ENCODE data around the gene ASF1B. TPM values are rescaled to one million over a fixed set of nuclear protein-coding genes. Genes with fewer than 3 reads are reported as not detected.

ASF1B gene
- total and polyA plus RNA-seq, 2 donors (not counting 1 experiment from before 2014, with no cell fraction given) = 1.9 to 2.5 TPM

- H3K36me3 ChIP-seq (replicated peaks in 1 of 2; ENCODE audit: control extremely low read depth in 1 of 2, control insufficient read depth in 1 of 2, extremely low read depth in 1 of 2, insufficient read depth in 2 of 2, low read length in 1 of 2) = no peaks in the 10 kb centered on the region
- Mint-ChIP-seq H3K4me3 (no peak overlapping the region), H3K27me3 (no peaks in the 10 kb centered on the region), H3K27ac (no peak overlapping the region), H3K9me3 (ENCODE audit: insufficient read depth) (no peaks in the 10 kb centered on the region), H3K4me1 (peaks cover 17% of the 10 kb centered on the region)
- no peak for ATAC-seq (ENCODE audit: low read depth)
- DNase-seq = no peak
- H3K27ac ChIP-seq (ENCODE audit: low read length in 2 of 2) = no peak overlapping the region
- POLR2A ChIA-PET = no interaction called here
- H3K27me3 ChIP-seq (replicated peaks in 1 of 4; ENCODE audit: control extremely low read depth in 1 of 4, control insufficient read depth in 3 of 4, insufficient read depth in 4 of 4, low read length in 3 of 4) = no peaks in the 10 kb centered on the region
- no peaks in the 10 kb centered on the region for H3K9me3 ChIP-seq (ENCODE audit: control extremely low read depth in 1 of 3, control insufficient read depth in 2 of 3, insufficient read depth in 1 of 3, low read length in 2 of 3)
- H3K4me2 ChIP-seq (replicated peaks; ENCODE audit: low read depth, low read length, poor library complexity, severe bottlenecking) = no peak overlapping the region
- TF ChIP-seq EZH2 (IDR thresholded peaks at IDR 0.05; ENCODE audit: borderline replicate concordance, insufficient read depth, low read depth, low read length, poor library complexity, severe bottlenecking) (no peak), CTCF (IDR thresholded peaks at IDR 0.05) (no peak)
- intact Hi-C loops (cut with micrococcal nuclease) = no loop called here
- H3K4me3 ChIP-seq (ENCODE audit: control extremely low read depth in 1 of 5, extremely low read depth in 1 of 5, insufficient read depth in 1 of 5, low read depth in 2 of 5, low read length in 4 of 5) = no peak overlapping the region
- H4K20me1 ChIP-seq (ENCODE audit: control insufficient read depth, insufficient read depth, low read length, poor library complexity, severe bottlenecking) = no peaks in the 10 kb centered on the region
- H3K4me1 ChIP-seq (ENCODE audit: control insufficient read depth in 2 of 2, insufficient read depth in 2 of 2, low read length in 2 of 2) = peaks cover 19 to 27% of the 10 kb centered on the region in 2 donors
- no peak overlapping the region for H2AFZ ChIP-seq (ENCODE audit: insufficient read depth, low read depth, low read length, poor library complexity, severe bottlenecking)
- peaks cover 33% of the 10 kb centered on the region for H3K79me2 ChIP-seq (ENCODE audit: control insufficient read depth, insufficient read depth, low read length)
- 97% methylated on average over 46 of the region's 47 CpGs for WGBS (ENCODE audit: insufficient coverage)
- CTCF ChIA-PET = interaction anchor here (0.6 kb wide), 1 partner anchor 28 kb away, joined by 6 read pairs; no protein-coding TSS in a partner anchor
- no peak overlapping the region for H3K9ac ChIP-seq (ENCODE audit: low read length)
These were observed 14.6 kb upstream of the ASF1B start for GRCh38 chr19:14150770-14151661.
